ENCODE results near the gene KLHL22.
"Not testable (repeated sequence)": the region's sequence is repeated elsewhere in the genome, so short reads cannot be mapped to it uniquely, and the experiment has no call there.

Gene KLHL22

DNA sequence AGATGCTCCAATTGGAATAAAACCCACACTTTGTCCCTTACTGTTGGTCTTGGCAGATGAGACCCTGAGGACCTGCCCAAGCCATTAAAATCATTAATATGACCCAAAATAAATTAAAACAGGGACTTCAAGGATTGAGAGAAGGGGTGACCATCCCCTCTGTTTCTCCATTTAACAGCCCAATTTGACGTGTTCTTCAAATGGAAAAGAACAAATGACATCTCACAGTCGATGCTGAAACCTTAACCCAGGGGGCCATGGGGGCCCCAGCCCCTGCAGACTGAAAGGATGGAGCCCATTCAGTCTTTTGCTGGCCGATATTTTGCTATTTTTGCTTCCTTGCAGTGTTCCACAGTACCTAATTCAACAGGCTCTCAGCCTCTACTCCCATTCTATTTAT lies 81.1 kb downstream of the KLHL22 start:
- no peak overlapping the region for H3K4me3 ChIP-seq (ENCODE audit: low read depth, low read length)
- TF ChIP-seq, protein P1, sequence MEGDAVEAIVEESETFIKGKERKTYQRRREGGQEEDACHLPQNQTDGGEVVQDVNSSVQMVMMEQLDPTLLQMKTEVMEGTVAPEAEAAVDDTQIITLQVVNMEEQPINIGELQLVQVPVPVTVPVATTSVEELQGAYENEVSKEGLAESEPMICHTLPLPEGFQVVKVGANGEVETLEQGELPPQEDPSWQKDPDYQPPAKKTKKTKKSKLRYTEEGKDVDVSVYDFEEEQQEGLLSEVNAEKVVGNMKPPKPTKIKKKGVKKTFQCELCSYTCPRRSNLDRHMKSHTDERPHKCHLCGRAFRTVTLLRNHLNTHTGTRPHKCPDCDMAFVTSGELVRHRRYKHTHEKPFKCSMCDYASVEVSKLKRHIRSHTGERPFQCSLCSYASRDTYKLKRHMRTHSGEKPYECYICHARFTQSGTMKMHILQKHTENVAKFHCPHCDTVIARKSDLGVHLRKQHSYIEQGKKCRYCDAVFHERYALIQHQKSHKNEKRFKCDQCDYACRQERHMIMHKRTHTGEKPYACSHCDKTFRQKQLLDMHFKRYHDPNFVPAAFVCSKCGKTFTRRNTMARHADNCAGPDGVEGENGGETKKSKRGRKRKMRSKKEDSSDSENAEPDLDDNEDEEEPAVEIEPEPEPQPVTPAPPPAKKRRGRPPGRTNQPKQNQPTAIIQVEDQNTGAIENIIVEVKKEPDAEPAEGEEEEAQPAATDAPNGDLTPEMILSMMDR (IDR thresholded peaks at IDR 0.05; ENCODE audit: low read depth, low read length), result no peak

DNA sequence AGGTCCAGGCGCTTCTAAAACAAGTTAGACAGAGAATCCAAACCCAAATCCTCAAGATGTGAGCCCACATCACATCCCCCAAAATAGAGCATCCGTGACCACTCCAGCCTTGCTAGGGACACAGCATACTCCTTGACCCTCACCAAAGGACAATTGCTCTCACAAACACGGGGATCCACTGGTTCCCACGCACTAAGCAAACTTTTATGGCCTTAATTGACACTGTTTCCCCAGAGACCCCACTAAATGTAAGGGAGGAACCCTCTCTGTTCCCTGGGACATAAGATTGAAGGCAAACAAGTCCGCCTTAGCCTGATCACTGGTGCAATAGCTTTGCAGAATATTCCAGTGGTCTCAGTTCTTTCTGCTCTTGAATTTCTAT lies 81.5 kb downstream of the KLHL22 start:
- H3K4me3 ChIP-seq (ENCODE audit: low read depth, low read length), result no peak overlapping the region
- TF ChIP-seq, protein P1 (IDR thresholded peaks at IDR 0.05; ENCODE audit: low read depth, low read length), result no peak

DNA sequence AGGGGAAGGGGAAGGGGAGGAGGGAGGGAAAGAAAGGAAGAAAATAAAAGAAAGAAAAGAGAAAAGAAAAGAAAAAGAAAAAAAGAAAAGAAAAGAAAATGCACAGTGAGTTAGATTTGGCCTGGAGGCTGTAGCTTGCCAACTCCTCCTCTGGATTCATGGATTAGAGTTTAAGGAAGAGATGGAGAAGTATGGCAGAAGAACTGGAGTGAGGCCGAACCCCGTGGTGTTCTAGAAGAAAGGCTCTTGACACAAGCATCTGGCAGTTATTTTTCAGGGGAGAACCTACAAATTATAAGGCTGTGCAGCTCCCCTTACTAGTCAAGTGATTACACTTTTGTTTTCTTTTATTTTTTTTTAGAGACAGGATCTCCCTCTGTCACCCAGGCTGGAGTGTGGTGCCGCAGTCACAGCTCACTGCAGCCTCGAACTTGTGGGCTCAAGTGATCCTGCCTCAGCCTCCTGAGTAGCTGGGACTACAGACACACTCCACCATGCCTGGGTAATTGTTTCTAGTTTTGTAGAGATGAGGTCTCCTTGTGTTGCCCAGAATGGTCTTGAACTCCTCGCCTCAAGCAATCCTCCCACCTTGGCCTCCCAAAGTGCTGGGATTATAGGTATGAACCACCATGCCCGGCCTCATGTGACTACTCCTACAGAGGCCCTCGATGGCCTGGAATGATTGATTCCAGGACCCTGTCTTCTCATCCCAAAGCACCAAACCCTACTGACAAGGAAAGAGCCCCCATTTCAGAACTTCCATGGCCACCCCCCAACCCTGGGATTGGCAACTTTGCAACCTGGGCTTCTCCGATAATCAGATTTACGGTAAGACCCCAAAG lies 82.2 kb downstream of the KLHL22 start:
- H3K4me3 ChIP-seq (ENCODE audit: low read depth, low read length), result no peak overlapping the region
- TF ChIP-seq, protein P1 (IDR thresholded peaks at IDR 0.05; ENCODE audit: low read depth, low read length), result no peak

DNA sequence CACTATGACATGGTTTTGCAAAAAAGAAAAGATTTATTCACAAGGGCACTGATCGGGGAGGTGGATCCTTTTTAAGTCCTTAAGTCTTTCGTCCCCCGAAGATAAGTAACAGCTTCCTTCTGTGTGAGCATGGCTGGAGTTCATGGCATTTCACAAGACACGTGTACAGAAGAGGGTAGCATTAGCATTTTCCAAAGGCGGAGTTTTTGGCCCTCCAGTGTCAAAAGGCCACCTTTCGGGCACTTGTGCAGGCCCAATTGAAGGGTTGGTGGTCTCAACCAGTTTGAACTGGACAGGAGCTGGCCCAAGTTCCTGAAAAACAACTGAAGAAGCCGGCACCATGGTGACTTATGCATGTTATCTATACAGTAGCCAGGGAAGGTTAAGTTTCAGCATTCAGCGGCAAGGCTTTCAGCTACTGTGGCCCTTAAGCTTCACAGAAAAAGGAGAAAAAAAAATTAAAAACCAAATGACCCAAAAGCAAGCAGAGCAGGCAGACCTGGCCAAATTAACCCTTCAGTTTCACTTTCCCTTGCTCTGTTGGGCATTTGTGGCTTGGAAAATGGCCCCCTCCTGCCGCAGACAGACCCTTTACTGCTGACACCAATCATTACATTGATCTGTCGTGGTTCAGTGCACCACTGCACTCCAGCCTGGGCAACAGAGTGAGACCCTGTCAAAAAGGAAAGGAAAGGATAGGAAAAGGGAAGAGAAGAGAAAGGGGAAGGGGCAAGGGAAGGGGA lies 83.0 kb downstream of the KLHL22 start:
- H3K4me3 ChIP-seq (ENCODE audit: low read depth, low read length), result no peak overlapping the region

DNA sequence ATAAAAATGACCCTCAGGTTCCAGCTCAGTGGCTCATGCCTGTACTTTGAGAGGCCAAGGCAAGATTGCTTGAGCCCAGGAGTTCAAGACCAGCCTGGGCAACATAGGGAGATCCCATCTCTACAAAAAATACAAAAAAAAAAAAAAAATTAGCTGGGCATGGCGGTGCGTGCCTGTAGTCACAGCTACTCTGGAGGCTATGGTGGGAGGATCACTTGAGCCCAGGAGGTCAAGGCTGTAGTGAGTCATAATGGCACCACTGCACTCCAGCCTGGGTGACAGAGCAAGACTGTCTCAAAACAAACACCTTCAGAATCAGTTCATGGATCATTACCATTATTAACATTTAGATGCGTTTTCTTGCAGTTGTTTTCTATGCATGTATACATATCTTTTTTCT lies 86.2 kb downstream of the KLHL22 start:
- H3K4me3 ChIP-seq (ENCODE audit: low read depth, low read length), result not testable (repeated sequence)

More for the DNA sequence above, 83.0 kb downstream of the KLHL22 start:
- TF ChIP-seq, protein P1 (IDR thresholded peaks at IDR 0.05; ENCODE audit: low read depth, low read length), result no peak

DNA sequence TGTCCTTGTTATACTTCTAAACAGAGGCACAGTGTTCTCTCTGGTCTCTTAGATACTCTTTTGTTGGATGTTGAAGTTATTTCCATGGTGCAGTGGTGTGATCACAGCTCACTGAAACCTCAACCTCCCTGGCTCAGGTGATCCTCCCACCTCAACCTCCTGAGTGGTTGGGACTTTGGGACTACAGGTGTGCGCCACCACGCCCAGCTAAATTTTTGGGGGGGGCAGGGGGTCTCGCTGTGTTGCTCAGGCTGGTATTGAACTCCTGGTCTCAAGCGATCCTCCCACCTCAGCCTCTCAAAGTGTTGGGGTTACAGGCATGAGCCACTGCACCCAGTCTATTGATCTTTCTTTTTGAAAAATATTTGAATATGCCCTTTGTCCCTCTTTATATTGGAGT lies 86.7 kb downstream of the KLHL22 start:
- H3K4me3 ChIP-seq (ENCODE audit: low read depth, low read length), result no peak overlapping the region
- TF ChIP-seq, protein P1 (IDR thresholded peaks at IDR 0.05; ENCODE audit: low read depth, low read length), result no peak

DNA sequence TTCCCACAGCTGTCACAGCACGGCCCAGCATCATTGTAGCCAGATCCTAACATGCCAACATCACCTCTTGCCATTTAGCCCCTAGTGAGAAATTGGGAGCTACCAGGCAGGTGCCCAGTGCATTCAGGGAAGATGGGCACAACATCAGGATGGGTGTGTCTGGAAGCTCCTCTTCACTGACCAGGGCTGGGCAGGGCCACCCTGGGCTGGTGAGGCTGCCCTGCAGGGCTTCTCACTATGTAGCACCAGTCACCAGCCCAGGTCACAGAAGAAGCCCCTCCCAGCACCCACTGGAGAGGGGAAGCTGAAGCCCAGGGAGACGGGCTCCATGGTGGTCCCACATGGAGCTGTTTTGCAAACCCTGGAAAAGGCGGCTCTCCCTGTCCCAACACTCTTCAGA lies 87.8 kb downstream of the KLHL22 start:
- TF ChIP-seq, protein P1 (IDR thresholded peaks at IDR 0.05; ENCODE audit: low read depth, low read length), result no peak
- no peak overlapping the region for H3K4me3 ChIP-seq (ENCODE audit: low read depth, low read length)

Data from WI38 (cell line).